Measurements from ENCODE around the gene ATP10A.

Gene ATP10A

DNA sequence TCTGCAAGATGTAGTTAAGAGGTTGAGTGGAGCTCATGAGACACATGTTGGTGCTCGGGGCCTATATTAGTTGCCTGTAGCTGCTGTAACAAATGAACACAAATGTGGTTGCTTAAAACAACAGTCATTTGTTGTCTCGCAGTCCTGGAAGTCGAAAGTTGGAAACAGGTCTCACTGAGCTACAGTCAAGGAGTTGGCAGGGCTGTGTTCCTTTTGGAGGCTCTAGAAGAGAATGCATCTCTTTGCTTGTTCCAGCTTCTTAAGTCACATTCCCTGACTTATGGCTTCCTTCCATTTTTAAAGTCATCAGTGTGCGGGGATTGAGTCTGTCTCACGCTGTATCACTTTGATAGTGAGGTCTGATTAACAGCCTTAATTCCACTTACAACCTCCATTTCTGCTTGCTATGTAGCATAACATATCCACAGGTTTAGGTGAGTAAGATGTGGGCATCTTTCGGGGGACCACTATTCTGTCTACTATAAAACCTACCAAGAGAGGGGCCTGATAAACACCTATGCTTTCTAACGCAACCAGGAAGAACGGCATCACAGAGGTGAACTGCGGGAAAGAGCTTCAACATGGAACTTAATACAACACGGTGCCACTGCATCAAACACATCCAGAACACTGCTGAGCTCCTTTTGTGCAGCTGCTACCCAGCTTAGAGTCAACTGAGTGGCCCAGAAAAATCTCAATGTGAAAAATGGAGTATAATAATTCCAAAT, 119.4 kb downstream of the ATP10A start:
- Histone ChIP-seq H3K9me3 (ENCODE audit: control insufficient read depth in 1 of 2, low read length in 2 of 2) (peaks cover 0 to 11% of the 10 kb centered on the region in 2 donors), H3K4me3 (ENCODE audit: low read depth in 1 of 2, low read length in 2 of 2) (no peak overlapping the region), H3K9ac (ENCODE audit: low read depth in 1 of 2, low read length in 2 of 2) (no peak overlapping the region), H3K36me3 (ENCODE audit: control insufficient read depth in 1 of 2, insufficient read depth in 2 of 2, low read length in 2 of 2) (no peaks in the 10 kb centered on the region), H3K4me1 (ENCODE audit: control insufficient read depth in 1 of 2, insufficient read depth in 2 of 2, low read length in 2 of 2) (no peaks in the 10 kb centered on the region), H3K27me3 (ENCODE audit: control insufficient read depth in 1 of 2, insufficient read depth in 2 of 2, low read length in 2 of 2) (no peaks in the 10 kb centered on the region), H3K27ac (ENCODE audit: low read depth, low read length) (no peak overlapping the region)

DNA sequence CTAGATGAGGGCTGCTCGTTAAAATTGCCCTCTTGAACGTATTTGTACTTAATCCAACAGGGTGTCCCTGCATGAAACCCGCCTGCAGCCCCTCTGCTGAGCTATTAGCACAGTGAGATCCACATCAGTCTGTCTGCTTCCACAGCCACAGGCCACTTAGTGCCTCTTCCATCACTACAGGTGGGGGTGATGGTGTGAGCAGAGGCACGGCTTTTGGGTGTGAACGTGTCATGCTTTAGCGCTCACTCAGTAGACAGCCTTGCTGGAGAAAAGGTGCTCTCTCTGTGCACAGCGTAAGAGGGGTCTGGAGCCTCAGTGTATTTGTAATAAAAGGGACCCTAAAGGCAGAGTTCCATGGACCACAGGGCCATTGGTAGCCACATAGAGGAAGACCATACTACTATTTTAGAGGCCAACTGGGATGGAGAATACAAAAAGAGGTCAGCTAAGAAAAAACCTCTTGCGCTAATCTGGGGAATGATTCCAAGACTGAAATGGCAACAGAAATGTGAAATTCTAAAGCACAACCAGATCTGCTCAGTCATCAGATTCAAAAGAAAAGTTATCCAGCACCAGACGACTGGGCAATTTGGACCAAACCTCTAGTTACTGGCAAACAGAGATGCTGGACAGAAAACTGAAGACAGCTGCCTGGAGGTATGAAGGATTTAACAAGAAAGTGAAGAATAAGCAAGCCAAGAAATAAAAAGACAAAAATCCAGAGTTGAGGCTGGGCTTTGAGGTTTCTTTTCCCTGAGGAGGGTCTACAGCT, 120.2 kb downstream of the ATP10A start:
- Histone ChIP-seq H3K9me3 (ENCODE audit: control insufficient read depth in 1 of 2, low read length in 2 of 2) (peaks cover 0 to 9% of the 10 kb centered on the region in 2 donors), H3K4me3 (ENCODE audit: low read depth in 1 of 2, low read length in 2 of 2) (no peak overlapping the region), H3K9ac (ENCODE audit: low read depth in 1 of 2, low read length in 2 of 2) (no peak overlapping the region), H3K4me1 (ENCODE audit: control insufficient read depth in 1 of 2, insufficient read depth in 2 of 2, low read length in 2 of 2) (no peaks in the 10 kb centered on the region), H3K27ac (ENCODE audit: low read depth, low read length) (no peak overlapping the region), H3K27me3 (ENCODE audit: control insufficient read depth in 1 of 2, insufficient read depth in 2 of 2, low read length in 2 of 2) (no peaks in the 10 kb centered on the region), H3K36me3 (ENCODE audit: control insufficient read depth in 1 of 2, insufficient read depth in 2 of 2, low read length in 2 of 2) (no peaks in the 10 kb centered on the region)

DNA sequence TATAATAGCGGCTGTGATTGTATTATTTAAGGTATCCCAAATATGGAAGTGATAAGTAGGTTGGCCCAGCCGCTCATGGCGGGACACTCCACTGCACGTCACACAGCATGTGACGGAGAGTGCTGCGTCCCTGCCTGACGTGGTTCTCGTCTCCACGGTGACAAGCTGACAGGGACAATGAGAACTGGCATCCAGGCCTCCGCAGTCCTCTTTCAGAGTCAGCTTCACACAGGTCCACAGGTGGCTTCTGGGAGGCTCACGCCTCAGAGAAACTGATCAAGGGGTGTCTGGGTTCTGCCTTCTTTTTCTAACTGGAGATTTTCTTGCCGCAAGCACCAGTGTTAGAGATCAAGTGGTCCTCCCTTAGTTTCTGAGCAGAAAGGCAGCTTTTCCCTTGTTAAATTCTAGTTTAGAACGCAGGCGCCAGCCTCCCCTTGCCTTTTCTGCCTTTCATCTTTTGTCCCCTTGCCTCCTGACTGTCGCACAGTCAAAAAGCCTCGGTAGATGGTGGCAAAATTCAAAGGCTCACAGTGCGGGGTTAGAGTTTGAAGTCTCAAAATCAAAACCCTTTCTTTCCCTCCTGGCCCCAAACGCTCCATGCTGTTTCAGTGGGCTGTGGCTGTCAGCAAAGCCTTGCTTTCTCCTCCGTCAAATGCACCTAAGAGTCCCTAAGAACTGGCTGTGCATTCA, 120.9 kb downstream of the ATP10A start:
- no peak overlapping the region for H3K27ac ChIP-seq (ENCODE audit: low read depth, low read length)
- no peaks in the 10 kb centered on the region for H3K4me1 ChIP-seq (ENCODE audit: control insufficient read depth in 1 of 2, insufficient read depth in 2 of 2, low read length in 2 of 2)
- no peak overlapping the region for H3K4me3 ChIP-seq (ENCODE audit: low read depth in 1 of 2, low read length in 2 of 2)
- no peaks in the 10 kb centered on the region for H3K27me3 ChIP-seq (ENCODE audit: control insufficient read depth in 1 of 2, insufficient read depth in 2 of 2, low read length in 2 of 2)
- no peak overlapping the region for H3K9ac ChIP-seq (ENCODE audit: low read depth in 1 of 2, low read length in 2 of 2)
- H3K9me3 ChIP-seq (ENCODE audit: control insufficient read depth in 1 of 2, low read length in 2 of 2) = peaks cover 0 to 9% of the 10 kb centered on the region in 2 donors
- H3K36me3 ChIP-seq (ENCODE audit: control insufficient read depth in 1 of 2, insufficient read depth in 2 of 2, low read length in 2 of 2) = no peaks in the 10 kb centered on the region

DNA sequence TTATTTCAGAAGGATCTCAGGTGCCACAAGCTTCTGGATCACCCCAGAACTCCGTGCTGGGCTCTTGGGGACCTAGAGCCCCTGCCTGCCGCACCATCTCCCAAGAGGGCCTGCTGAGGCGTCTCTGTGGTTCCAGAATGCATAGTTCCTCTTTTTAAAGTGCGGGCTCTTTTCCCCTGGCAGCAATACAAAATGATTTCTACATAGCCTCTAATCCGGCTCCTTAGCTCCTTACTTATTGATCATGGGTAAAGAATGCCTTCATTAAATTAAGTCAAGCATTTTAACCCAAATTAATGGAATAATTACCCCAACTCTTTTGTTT, 121.9 kb downstream of the ATP10A start:
- Histone ChIP-seq H3K27me3 (ENCODE audit: control insufficient read depth in 1 of 2, insufficient read depth in 2 of 2, low read length in 2 of 2) (no peaks in the 10 kb centered on the region), H3K36me3 (ENCODE audit: control insufficient read depth in 1 of 2, insufficient read depth in 2 of 2, low read length in 2 of 2) (no peaks in the 10 kb centered on the region), H3K9ac (ENCODE audit: low read depth in 1 of 2, low read length in 2 of 2) (no peak overlapping the region), H3K9me3 (ENCODE audit: control insufficient read depth in 1 of 2, low read length in 2 of 2) (peaks cover 0 to 9% of the 10 kb centered on the region in 2 donors), H3K4me1 (ENCODE audit: control insufficient read depth in 1 of 2, insufficient read depth in 2 of 2, low read length in 2 of 2) (no peaks in the 10 kb centered on the region), H3K27ac (ENCODE audit: low read depth, low read length) (no peak overlapping the region), H3K4me3 (ENCODE audit: low read depth in 1 of 2, low read length in 2 of 2) (no peak overlapping the region)

DNA sequence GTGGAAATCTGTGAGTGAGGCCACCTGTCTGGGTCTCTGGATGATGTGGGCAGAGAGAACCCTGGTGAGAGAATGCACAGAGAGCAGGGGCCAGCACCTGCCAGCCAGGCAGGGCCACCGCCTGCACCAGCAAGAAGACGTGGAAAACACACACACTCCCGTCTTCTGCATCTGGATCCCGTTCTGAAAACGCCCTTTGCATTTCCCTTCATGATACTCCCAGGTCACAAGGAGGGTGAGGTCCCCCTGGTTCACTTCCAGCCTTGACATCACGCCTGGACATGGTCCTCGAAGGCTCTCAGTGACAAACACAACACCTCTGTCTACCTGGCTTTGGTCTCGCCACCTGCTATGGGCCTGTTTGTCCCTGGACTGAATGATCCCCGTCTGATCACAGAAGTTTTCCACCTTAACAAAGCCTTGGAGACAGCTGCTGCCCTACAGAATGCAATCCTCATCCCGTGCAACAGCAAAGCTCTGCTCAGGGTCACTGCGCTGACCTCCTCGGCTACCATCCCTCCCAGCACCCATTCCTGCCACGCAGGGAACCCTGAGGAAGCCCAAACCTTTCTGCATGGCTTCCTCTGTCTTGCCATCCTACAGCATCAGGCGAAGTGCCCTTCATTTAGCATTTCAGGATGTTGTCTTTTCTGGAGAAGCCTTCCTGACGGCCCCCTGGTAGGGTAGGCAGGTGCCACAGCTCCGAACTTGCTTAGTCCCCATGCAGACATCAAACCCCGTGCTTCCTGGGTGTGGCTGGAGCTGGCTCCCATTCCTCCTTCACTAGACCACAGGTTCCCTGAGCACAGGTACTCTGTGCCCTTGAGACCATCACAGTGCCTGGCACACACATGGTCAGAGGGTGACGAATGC, 122.5 kb downstream of the ATP10A start:
- H3K9ac ChIP-seq (ENCODE audit: low read depth in 1 of 2, low read length in 2 of 2) = no peak overlapping the region
- H3K4me3 ChIP-seq (ENCODE audit: low read depth in 1 of 2, low read length in 2 of 2) = no peak overlapping the region
- H3K27ac ChIP-seq (ENCODE audit: low read depth, low read length) = no peak overlapping the region
- no peaks in the 10 kb centered on the region for H3K36me3 ChIP-seq (ENCODE audit: control insufficient read depth in 1 of 2, insufficient read depth in 2 of 2, low read length in 2 of 2)
- H3K9me3 ChIP-seq (ENCODE audit: control insufficient read depth in 1 of 2, low read length in 2 of 2) = peaks cover 0 to 9% of the 10 kb centered on the region in 2 donors
- H3K4me1 ChIP-seq (ENCODE audit: control insufficient read depth in 1 of 2, insufficient read depth in 2 of 2, low read length in 2 of 2) = no peaks in the 10 kb centered on the region
- H3K27me3 ChIP-seq (ENCODE audit: control insufficient read depth in 1 of 2, insufficient read depth in 2 of 2, low read length in 2 of 2) = no peaks in the 10 kb centered on the region

DNA sequence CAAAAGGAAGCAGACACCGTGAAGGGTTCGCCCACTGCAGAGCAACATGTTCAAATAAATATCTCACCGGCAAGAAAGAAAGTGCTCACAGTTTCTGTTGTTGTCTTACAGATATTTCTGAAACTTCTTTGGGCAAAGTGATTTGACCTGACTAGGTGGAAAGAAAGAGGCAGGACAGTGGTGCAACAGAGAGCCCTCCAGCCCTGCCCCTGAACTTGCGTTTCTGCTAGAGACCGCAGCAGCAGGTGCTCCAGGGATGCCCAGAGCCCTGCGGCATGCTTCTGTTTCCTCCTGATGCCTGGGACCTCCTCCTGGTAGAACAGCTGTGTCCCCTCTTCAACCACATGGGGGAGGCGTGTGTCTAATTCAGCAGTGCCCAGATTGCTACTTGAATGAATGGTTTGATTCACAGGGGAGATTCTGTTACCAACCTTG, 123.4 kb downstream of the ATP10A start:
- Histone ChIP-seq H3K4me3 (ENCODE audit: low read depth in 1 of 2, low read length in 2 of 2) (no peak overlapping the region), H3K36me3 (ENCODE audit: control insufficient read depth in 1 of 2, insufficient read depth in 2 of 2, low read length in 2 of 2) (no peaks in the 10 kb centered on the region), H3K27me3 (ENCODE audit: control insufficient read depth in 1 of 2, insufficient read depth in 2 of 2, low read length in 2 of 2) (no peaks in the 10 kb centered on the region), H3K27ac (ENCODE audit: low read depth, low read length) (no peak overlapping the region), H3K9me3 (ENCODE audit: control insufficient read depth in 1 of 2, low read length in 2 of 2) (peaks cover 0 to 9% of the 10 kb centered on the region in 2 donors), H3K4me1 (ENCODE audit: control insufficient read depth in 1 of 2, insufficient read depth in 2 of 2, low read length in 2 of 2) (no peaks in the 10 kb centered on the region), H3K9ac (ENCODE audit: low read depth in 1 of 2, low read length in 2 of 2) (no peak overlapping the region)

DNA sequence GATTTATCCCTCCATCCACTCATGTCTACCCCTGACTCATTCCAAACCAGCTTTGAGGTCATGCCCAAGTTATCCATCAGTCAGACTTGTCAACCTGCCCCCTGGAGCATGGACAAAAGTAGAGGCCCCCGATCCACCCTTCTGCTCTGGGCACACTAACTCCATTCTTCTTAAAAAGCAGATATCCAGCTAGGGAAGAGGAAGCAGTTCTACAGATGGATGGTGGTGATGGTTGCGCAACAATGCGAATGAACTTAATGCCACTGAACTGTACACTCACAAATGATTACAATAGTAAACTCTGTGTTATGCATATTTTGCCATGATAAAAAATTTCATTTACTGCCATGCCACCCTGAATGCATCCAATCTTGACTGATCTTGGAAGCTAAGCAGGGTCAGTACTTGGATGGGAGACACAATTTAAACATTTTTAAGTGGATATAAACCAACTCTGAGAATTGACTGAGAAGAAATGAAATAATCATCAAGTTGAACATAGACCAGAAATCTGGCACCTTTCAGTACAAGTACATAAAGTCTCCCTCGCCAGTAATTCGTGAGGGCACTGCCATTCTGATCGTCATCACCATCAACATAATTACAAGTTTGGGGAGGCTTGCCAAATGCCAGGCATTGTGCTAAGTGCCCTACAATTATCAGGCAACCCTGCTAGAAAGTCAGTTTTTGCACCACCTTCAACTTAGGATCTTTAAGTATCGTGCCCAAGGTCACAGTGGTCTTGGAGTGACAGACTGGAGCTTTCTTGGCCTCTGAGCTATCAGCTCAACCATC, 124.8 kb downstream of the ATP10A start:
- Histone ChIP-seq H3K4me1 (ENCODE audit: control insufficient read depth in 1 of 2, insufficient read depth in 2 of 2, low read length in 2 of 2) (no peaks in the 10 kb centered on the region), H3K9ac (ENCODE audit: low read depth in 1 of 2, low read length in 2 of 2) (no peak overlapping the region), H3K36me3 (ENCODE audit: control insufficient read depth in 1 of 2, insufficient read depth in 2 of 2, low read length in 2 of 2) (no peaks in the 10 kb centered on the region), H3K4me3 (ENCODE audit: low read depth in 1 of 2, low read length in 2 of 2) (no peak overlapping the region), H3K9me3 (ENCODE audit: control insufficient read depth in 1 of 2, low read length in 2 of 2) (peaks cover 0 to 14% of the 10 kb centered on the region in 2 donors), H3K27me3 (ENCODE audit: control insufficient read depth in 1 of 2, insufficient read depth in 2 of 2, low read length in 2 of 2) (no peaks in the 10 kb centered on the region), H3K27ac (ENCODE audit: low read depth, low read length) (no peak overlapping the region)

DNA sequence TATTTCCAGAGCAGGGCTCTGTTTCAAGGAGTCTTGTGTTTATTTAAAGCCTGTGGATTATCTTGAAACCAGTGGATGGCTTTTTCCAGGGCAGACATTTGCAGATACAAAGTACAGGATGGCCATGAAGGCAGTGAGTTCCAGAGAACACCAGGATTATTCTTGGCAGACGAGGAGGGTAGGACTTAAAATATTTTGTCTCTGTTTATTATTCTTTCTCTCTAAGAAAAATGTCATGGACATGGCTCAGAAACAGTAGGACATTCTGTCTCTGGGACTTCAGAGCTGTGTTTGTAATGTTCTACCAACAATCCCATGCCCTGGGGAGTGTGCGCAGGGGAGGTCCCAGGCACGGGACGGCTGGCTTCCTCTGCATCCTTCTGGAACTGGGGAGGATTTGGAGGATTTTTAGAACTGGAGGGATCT, 125.9 kb downstream of the ATP10A start:
- Histone ChIP-seq H3K36me3 (ENCODE audit: control insufficient read depth in 1 of 2, insufficient read depth in 2 of 2, low read length in 2 of 2) (no peaks in the 10 kb centered on the region), H3K27ac (ENCODE audit: low read depth, low read length) (no peak overlapping the region), H3K4me1 (ENCODE audit: control insufficient read depth in 1 of 2, insufficient read depth in 2 of 2, low read length in 2 of 2) (no peaks in the 10 kb centered on the region), H3K27me3 (ENCODE audit: control insufficient read depth in 1 of 2, insufficient read depth in 2 of 2, low read length in 2 of 2) (no peaks in the 10 kb centered on the region), H3K9ac (ENCODE audit: low read depth in 1 of 2, low read length in 2 of 2) (no peak overlapping the region), H3K9me3 (ENCODE audit: control insufficient read depth in 1 of 2, low read length in 2 of 2) (peaks cover 0 to 15% of the 10 kb centered on the region in 2 donors), H3K4me3 (ENCODE audit: low read depth in 1 of 2, low read length in 2 of 2) (no peak overlapping the region)

DNA sequence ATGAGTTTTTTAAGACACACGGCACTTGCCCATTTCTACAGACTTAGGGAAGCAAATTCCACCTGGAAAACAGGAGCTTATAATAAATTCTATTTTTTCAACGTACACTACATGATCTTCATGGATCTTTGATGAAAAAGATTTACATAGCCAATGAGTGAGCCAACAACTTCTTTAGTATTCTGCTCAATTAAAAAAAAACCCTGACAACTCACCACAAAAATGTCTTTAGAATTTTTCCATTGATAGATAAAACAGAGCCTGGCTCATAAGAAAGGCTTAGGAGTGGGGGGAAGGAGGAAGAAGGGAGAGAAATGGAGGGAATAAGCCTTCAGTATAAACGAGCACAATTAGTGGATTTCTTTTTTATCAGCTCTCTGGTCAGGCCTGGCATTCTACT, 126.7 kb downstream of the ATP10A start:
- Histone ChIP-seq H3K27ac (ENCODE audit: low read depth, low read length) (no peak overlapping the region), H3K36me3 (ENCODE audit: control insufficient read depth in 1 of 2, insufficient read depth in 2 of 2, low read length in 2 of 2) (no peaks in the 10 kb centered on the region), H3K27me3 (ENCODE audit: control insufficient read depth in 1 of 2, insufficient read depth in 2 of 2, low read length in 2 of 2) (no peaks in the 10 kb centered on the region), H3K4me3 (ENCODE audit: low read depth in 1 of 2, low read length in 2 of 2) (no peak overlapping the region), H3K4me1 (ENCODE audit: control insufficient read depth in 1 of 2, insufficient read depth in 2 of 2, low read length in 2 of 2) (no peaks in the 10 kb centered on the region), H3K9ac (ENCODE audit: low read depth in 1 of 2, low read length in 2 of 2) (no peak overlapping the region), H3K9me3 (ENCODE audit: control insufficient read depth in 1 of 2, low read length in 2 of 2) (peaks cover 0 to 15% of the 10 kb centered on the region in 2 donors)

Measured in duodenal mucosa (tissue), 2 donors.